ENCODE measurements around the gene RNF44.

The RNF44 gene

DNA sequence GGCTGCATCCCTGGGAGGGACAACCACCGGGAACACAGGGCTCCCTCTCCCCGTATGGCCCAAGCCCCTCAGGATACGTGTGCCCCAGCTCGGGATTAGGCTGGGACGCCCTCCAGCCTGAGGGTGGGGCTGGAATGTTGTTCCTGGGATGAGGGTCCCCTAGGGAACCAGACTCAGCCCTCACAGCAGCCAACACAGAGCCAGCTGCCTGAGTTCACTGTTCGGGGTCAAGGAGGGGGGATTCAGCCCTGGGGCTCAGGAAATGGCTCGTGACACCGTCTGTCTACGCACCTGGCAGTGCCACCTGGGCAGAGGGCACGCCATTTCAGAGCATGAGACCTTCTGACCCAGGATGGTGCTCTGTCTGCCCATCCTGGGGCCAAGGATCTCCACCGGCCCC, 8.9 kb downstream of the RNF44 start:
- TF ChIP-seq, protein P1, sequence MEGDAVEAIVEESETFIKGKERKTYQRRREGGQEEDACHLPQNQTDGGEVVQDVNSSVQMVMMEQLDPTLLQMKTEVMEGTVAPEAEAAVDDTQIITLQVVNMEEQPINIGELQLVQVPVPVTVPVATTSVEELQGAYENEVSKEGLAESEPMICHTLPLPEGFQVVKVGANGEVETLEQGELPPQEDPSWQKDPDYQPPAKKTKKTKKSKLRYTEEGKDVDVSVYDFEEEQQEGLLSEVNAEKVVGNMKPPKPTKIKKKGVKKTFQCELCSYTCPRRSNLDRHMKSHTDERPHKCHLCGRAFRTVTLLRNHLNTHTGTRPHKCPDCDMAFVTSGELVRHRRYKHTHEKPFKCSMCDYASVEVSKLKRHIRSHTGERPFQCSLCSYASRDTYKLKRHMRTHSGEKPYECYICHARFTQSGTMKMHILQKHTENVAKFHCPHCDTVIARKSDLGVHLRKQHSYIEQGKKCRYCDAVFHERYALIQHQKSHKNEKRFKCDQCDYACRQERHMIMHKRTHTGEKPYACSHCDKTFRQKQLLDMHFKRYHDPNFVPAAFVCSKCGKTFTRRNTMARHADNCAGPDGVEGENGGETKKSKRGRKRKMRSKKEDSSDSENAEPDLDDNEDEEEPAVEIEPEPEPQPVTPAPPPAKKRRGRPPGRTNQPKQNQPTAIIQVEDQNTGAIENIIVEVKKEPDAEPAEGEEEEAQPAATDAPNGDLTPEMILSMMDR (IDR thresholded peaks at IDR 0.05): no peak
- Histone ChIP-seq H3K4me3 (no peak overlapping the region), H3K27ac (peak overlapping the region in 1 of 2 donors; percentile 22)
- DNase-seq (ENCODE audit: low spot score): no peak

DNA sequence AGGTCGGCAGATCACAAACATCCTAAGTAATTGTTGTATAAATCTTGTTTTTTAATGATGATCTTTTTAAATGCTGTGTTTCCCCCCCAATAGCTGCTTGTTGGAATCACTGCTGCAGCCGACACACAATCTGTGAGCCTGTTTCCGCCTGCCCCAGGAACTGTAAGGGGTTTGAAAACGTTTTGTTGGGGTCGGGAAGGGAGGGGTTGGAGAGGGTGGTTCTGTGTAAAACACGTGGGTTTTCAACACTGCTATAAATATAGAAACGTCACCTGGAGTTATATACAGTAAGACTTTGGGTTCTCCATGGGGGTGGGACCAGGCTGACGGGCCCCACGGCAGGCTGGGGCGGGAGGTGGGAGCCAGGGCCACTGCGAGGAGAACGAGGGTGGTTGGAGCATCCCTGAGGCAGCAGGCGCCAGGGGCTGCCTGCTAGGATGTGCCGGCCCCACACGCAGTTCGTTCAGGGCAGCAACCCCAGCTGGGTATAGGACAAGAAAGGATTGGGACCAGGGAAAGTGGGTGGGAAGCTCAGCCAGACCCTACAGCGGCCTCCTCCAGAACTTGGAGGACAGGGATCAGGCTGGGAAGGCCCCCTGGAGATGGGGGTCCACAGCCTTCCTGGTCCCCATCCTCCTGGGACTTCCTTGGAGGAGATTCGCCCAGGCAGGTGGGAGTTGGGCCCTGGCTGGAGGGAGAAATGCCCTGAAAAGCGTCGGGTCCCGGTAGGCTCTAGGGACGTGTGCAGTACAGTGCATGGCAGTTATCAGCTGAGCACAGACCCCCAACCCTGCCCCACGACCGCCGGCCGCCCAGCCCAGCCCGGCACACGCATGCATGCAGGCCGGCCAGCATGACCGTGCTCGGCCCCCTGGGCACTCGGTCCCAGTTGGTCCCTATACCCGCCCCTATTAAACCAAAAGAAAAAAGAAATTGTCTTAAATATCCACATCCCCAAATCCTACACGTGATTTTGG, 9.7 kb downstream of the RNF44 start:
- no peak overlapping the region for H3K27ac ChIP-seq
- H3K4me3 ChIP-seq: no peak overlapping the region
- no peak for DNase-seq (ENCODE audit: low spot score)
- TF ChIP-seq, protein P1 (IDR thresholded peaks at IDR 0.05): no peak

DNA sequence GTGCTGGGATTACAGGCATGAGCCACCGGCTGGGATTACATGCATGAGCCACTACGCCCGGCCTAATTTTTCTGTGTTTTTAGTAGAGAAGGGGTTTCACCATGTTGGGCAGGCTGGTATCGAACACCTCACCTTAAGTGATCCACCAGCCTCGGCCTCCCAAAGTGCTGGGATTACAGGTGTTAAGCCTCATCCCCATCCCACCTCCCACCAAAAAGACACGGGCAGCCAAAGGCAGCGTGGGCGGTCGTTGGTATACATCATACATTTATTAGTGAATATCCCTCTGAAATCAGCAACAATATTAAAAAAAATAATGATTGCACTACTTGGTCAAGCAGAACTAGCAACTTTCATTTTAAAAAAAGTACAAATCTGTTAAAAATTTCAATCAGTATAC, 10.7 kb downstream of the RNF44 start:
- TF ChIP-seq, protein P1 (IDR thresholded peaks at IDR 0.05): no peak
- Histone ChIP-seq H3K27ac (no peak overlapping the region), H3K4me3 (no peak overlapping the region)
- DNase-seq (ENCODE audit: low spot score): no peak

DNA sequence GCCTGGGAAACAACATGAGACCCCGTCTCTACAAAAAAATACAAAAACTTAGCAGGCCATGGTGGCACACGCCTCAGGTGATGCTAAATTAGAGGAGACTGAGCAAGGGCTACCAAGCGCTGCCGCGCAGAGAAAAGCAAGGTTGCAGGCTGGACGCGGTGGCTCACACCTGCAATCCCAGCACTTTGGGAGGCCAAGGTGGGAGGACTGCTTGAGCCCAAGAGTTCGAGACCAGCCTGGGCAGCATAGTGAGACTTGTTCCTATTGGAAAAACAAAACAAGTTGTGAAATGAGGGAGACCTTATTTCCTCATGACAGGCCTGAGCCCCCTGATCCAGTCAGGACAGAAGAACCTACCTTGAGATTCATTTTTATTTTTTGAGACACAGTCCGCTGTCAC, 11.5 kb downstream of the RNF44 start:
- TF ChIP-seq, protein P1 (IDR thresholded peaks at IDR 0.05): no peak
- DNase-seq (ENCODE audit: low spot score): no peak
- H3K27ac ChIP-seq: no peak overlapping the region
- H3K4me3 ChIP-seq: no peak overlapping the region

DNA sequence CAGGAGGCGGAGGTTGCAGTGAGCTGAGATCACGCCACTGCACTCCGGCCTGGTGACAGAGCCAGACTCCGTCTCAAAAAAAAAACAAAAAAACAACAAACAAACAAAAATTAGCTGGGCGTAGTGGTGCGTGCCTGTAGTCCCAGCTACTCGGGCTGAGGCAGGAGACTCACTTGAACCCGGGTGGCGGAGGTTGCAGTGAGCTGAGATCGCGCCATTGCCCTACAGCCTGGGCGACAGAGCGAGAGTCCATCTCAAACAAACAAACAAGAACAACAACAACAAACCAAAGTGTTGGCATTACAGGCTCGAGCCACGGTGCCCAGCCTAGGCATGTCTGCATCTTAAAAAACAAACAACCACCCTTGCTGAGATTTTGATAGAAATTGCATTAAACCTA, 12.2 kb downstream of the RNF44 start:
- Histone ChIP-seq H3K4me3 (no peak overlapping the region), H3K27ac (no peak overlapping the region)
- no peak for DNase-seq (ENCODE audit: low spot score)
- TF ChIP-seq, protein P1 (IDR thresholded peaks at IDR 0.05): no peak

DNA sequence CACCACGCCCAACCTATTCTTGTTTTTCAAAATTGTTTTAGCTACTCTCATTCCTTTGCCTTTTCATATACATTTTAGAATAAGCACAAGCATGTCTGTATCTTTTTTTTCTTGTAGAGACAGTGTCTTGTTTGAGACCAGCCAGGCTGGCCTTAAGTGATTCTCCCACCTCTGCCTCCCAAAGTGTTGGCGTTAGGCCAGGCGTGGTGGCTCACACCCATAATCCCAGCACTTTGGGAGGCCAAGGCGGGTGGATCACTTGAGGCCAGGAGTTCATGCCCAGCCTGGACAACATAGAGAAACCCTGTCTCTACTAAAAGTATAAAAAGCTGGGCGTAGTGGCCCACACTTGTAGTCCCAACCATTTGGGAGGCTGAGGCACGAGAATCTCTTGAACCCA, 13.1 kb downstream of the RNF44 start:
- TF ChIP-seq, protein P1 (IDR thresholded peaks at IDR 0.05): no peak
- no peak for DNase-seq (ENCODE audit: low spot score)
- Histone ChIP-seq H3K4me3 (no peak overlapping the region), H3K27ac (no peak overlapping the region)

Data from coronary artery (tissue), 2 donors.